EL (cell line): Measurements from ENCODE around the gene LIN7B.
"Not testable (repeated sequence)": the region's sequence is repeated elsewhere in the genome, so short reads cannot be mapped to it uniquely, and the experiment has no call there.

Experiments
- DNase-seq: peaks from one replicate; pipeline ENCODE4 v3.0.0-alpha.2; 2016

The LIN7B gene

DNA sequence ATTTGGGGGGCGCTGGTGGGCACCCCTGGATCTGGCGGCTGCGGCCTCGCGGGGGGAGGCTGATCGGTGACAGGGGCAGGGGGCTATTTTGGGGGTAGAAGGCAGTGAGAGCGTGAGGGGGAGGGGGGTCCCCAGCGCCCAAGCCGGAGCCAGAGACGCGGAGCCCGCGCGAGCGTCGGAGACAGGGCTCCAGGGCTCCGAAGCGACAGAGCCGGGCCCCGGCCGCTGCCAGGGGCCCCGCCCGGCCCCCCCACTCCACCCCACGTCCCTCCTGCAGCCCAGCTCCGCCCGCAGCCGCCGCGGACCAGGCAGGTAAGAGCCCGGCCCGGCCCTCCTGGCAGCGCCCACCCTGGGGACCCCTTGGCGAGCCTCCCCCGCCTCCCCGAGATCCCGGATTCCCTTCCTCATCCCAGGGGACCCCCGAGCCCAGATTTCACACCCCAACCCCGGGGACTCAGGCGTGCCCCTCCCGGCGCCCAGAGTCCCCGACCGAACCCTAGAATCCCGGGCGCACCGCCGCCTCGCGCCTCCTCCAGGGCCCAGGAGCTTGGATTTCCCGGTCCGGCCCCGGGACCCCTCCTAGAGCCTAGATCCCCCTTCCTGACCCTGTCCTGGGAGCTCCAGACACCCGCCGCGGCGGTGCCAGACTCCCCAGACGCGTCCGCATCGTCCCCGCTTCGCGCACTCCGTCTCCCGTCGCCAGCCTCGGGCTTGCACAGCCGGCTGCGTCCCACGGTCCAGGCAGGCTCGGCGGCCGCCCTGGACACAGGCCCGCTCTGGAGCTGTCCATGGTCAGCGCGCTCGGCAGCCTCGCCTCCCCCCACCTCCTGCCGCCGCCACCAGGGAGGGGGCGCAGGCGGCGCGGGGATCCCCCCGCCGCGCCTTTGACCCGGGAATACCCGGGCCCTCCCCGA is 5.5 kb downstream of the LIN7B start, which contains the start of gene PPFIA3:
Gene PPFIA3, plus strand, starts transcription at position 134 of the 914 bp plus-strand sequence. CDS start 8,330 bp downstream, outside the sequence.
- DNase-seq, result peak; percentile 62

GRCh38 chr19:49120325-49120683 is 6.1 kb downstream of the LIN7B start:
- DNase-seq, result no peak

GRCh38 chr19:49120868-49121267 is 6.7 kb downstream of the LIN7B start:
- no peak for DNase-seq

- DNase-seq, result not testable (repeated sequence)
Measured at GRCh38 chr19:49121841-49122240, 7.7 kb downstream of the LIN7B start.

DNA sequence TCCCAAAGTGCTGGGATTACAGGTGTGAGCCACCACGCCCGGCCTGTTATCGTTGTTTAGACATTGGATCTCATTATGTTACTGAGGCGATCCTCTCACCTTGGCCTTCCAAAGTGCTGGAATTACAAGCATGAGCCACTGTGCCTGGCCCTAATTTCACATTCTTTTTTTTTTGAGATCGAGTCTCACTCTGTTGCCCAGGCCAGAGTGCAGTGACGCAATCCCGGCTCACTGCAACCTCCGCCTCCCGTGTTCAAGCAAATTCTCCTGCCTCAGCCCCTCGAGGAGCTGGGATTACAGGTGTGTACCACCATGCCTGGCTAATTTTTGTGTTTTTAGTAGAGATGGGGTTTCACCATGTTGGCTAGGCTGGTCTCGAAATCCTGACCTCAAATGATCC is 9.1 kb downstream of the LIN7B start:
- not testable (repeated sequence) for DNase-seq

- no peak for DNase-seq
Measured at GRCh38 chr19:49125025-49125731, 11.0 kb downstream of the LIN7B start.

DNA sequence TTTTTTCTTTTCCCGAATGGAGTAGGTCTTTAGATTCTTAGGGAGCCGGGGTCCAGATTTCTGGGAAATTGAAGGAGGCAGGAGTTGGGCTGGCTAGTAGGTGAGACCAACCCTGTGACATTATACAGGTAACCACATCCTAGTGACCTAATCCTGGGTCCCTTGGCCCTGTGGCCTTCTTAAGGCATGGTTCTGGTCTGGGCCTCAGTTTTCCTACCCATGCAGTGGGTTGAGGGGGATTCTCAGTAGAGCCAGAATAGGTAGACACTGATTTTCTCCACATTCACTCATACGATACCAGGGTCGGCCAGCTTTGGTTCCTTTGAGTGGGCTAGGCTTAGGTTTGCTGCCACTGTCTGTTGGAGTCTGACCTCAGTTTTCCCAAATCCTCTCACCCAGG is 12.4 kb downstream of the LIN7B start:
- DNase-seq, result no peak

GRCh38 chr19:49127225-49127624 is 13.1 kb downstream of the LIN7B start:
- not testable (repeated sequence) for DNase-seq

- DNase-seq, result peak; percentile 98
Measured at GRCh38 chr19:49127674-49128544, 13.7 kb downstream of the LIN7B start.

DNA sequence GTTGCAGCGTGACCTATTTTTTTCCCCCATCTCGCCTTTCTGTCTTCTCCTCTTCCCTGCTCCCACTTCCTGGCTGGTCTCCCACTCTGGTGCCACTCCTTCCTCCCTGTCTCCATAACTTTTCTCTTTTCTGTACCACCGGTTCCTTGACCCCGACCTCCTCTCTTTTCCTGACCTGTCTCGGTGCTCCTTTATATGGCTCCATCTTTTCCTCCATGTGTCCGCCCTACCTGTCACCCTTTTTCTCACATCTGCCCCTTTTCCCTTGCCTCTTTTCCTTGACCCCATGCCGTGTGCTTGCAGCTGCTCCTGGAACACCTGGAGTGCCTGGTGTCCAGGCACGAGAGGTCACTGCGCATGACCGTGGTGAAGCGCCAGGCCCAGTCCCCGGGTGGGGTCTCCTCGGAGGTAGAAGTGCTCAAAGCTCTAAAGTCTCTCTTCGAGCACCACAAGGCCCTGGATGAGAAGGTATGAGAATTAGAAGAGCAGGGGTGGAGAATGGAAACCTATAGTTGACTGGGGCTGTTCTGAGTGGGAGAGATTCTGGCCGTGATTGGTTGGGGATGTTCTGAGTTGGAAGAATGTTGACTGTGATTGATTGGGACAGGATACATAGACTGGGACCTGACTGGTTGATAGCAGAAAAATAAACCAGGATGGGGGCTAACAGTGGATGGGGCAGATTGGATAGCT is 14.5 kb downstream of the LIN7B start:
- DNase-seq, result no peak

DNA sequence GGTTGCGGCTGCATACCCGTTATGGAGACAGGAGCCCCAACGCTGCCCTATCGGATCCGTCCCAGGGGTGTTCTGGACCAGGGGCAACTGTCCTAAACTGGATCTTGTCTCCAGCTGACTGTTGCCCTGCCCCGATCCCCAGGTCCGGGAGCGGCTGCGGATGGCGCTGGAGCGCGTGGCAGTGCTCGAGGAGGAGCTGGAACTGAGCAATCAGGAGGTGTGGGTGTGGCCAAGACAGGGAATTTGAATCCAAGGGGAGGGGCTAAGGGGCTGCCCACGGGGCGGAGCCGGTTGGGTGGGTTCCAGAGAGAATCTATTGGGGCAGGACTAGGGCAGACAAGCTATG is 15.0 kb downstream of the LIN7B start:
- no peak for DNase-seq

DNA sequence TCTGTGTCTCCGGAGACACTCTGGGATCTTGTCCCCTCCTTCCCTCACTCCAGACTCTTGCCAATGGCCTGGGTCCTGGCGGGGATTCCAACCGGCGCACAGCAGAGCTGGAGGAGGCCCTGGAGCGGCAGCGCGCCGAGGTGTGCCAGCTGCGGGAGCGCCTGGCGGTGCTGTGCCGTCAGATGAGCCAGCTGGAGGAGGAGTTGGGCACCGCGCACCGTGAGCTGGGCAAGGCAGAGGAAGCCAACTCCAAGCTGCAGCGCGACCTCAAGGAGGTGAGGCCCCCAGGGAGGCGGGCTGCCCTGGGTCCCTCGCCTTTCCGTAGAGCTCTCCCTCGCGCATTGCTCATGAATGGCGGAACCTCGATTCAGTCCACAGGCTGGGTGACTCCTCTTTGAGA is 16.2 kb downstream of the LIN7B start:
- DNase-seq, result no peak

DNA sequence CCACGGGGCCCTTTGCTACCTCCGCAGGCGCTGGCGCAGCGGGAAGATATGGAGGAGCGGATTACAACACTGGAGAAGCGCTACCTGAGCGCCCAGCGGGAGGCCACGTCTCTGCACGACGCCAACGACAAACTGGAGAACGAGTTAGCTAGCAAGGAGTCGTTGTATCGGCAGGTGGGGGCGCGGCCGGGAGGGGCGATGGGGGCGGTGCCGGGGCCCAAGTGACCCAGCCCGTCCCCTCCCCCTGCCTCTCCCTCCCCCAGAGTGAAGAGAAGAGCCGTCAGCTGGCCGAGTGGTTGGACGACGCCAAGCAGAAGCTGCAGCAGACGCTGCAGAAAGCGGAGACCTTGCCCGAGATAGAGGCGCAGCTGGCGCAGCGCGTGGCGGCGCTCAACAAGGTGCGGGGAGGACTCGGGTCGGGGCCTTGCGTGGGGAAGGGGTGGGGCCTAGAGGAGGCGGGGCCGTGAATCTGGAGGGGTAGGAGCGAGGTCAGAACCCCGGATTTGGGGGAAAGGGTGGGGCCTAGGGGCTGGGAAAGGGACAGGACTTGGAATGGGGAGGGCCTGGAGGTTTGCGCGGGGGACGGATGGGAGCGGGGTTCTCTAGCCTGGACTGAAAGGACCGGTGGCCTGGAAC is 18.9 kb downstream of the LIN7B start:
- no peak for DNase-seq

GRCh38 chr19:49133621-49134454 is 19.7 kb downstream of the LIN7B start:
- DNase-seq, result peak; percentile 70

DNA sequence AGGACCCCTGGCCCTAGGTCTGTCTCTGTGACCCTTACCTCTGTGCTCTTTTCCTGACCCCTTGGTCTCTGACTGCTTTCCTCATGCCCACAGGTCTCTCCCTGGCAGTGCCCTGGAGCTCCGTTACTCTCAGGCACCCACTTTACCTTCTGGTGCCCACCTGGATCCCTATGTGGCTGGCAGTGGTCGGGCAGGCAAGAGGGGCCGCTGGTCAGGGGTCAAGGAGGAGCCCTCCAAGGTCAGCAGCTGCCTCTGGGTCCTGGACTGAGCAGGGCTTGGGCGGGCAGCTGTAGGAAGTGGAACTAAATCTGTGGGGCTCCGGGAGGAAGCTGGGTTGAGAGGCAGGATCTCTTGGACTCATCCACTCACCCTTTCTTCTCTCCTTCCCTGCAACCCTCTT is 21.5 kb downstream of the LIN7B start:
- no peak for DNase-seq

GRCh38 chr19:49136771-49137171 is 22.6 kb downstream of the LIN7B start:
- no peak for DNase-seq

- DNase-seq, result no peak
Measured at GRCh38 chr19:49140951-49141350, 26.8 kb downstream of the LIN7B start.

DNA sequence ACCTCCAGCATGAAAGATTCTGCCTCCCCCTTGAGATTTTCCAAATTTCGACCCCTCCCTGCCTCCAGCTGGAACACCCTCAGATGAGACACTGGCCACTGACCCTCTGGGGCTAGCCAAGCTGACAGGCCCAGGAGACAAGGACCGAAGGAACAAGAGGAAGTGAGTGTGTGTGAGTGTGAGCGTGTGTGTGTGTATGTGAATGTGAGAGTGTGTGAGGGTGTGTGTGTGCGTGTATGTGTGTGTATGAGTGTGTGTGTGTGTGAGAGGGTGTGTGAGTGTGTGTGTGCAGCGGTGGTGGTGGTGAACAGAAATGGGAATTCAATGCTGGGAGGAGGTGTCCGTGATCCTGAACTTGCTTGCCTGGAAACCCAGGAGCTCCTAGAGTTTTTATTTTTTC is 27.2 kb downstream of the LIN7B start:
- DNase-seq, result no peak

- peak; percentile 95 for DNase-seq
Measured at GRCh38 chr19:49142866-49143335, 28.7 kb downstream of the LIN7B start.

- peak; percentile 78 for DNase-seq
Measured at GRCh38 chr19:49145573-49146407, 31.6 kb downstream of the LIN7B start.
